SK-N-SH (cell line): ENCODE data around the gene THADA.

Experiments
- EP300 ChIP-seq, 2 experiments: IDR thresholded peaks; 2 replicates each; pipeline versions ENCODE4 v1.4.0 to v1.6.1; 2012; ENCODE audit warnings: borderline replicate concordance in 1 of 2, low read depth in 1 of 2, low read length in 1 of 2
- EZH2phosphoT487 ChIP-seq: fragments of 200-600 bp; sonication (generic); IDR thresholded peaks from 2 replicates; pipeline ENCODE4 v1.6.1; 2017; ENCODE audit warnings: low read depth, mixed run types, mild to moderate bottlenecking, antibody characterized with exemption, moderate library complexity, borderline replicate concordance
- GATA2 ChIP-seq: sonication (generic); formaldehyde crosslinking; IDR thresholded peaks from 2 replicates; pipeline ENCODE4 v1.5.0; 2020; ENCODE audit warnings: mild to moderate bottlenecking, missing genetic modification reagents
- NFIC ChIP-seq: IDR thresholded peaks from 2 replicates; pipeline ENCODE4 v1.4.0; 2012; ENCODE audit warnings: borderline replicate concordance
- POLR2AphosphoS5 ChIP-seq: IDR thresholded peaks from 2 replicates; pipeline ENCODE4 v1.6.1; 2012; ENCODE audit warnings: low read depth, low read length
- RAD21 ChIP-seq: IDR thresholded peaks from 2 replicates; pipeline ENCODE4 v1.6.1; 2012; ENCODE audit warnings: mild to moderate bottlenecking, low read length
- RCOR1 ChIP-seq: fragments of 150-350 bp; IDR thresholded peaks from 2 replicates; pipeline ENCODE4 v1.6.1; 2017; ENCODE audit warnings: antibody characterized with exemption, low read length
- RFX5 ChIP-seq: IDR thresholded peaks from 2 replicates; pipeline ENCODE4 v1.6.1; 2012; ENCODE audit warnings: mild to moderate bottlenecking, improper control_type of control experiment, low read length
- TF ChIP-seq, protein P1 (sequence below): fragments of 150-350 bp; IDR thresholded peaks from 2 replicates; pipeline ENCODE4 v1.6.1; 2017; ENCODE audit warnings: antibody characterized with exemption, low read length, low read depth, borderline replicate concordance
- TF ChIP-seq, protein P2 (sequence below): fragments of 200-600 bp; sonication (generic); IDR thresholded peaks from 2 replicates; pipeline ENCODE4 v1.6.1; 2017; ENCODE audit warnings: antibody characterized with exemption, mild to moderate bottlenecking, moderate library complexity
- TF ChIP-seq, protein P3 (sequence below): IDR thresholded peaks from 2 replicates; pipeline ENCODE4; 2012
- TF ChIP-seq, protein P4 (sequence below): IDR thresholded peaks from 2 replicates; pipeline ENCODE4 v1.4.0; 2012; ENCODE audit warnings: low read depth, borderline replicate concordance
- TF ChIP-seq, protein P5 (sequence below): IDR thresholded peaks from 2 replicates; pipeline ENCODE4 v1.4.0; 2012; ENCODE audit warnings: low read depth
- TF ChIP-seq, protein P6 (sequence below): IDR thresholded peaks from 2 replicates; pipeline ENCODE4 v1.4.0; 2012; ENCODE audit warnings: low read depth, borderline replicate concordance

DNA sequence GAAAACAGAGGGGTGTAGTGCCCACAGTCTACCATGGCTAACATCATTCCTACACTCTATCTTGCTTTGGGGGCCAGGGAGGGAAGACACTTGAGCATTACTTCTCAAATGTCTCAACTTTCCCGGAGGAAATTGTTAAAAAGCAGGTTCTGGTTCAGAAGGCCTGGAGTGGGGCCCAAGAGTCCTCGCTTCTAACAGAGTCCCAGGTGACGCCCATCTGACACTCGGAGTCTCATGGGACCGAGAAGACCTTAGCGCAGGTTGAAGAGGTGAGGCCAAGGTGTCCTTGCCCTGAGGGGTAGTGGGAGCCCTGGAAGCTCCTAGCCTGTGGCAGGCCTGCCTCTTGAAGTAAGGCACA lies 409.5 kb downstream of the THADA start:
- no peak for TF ChIP-seq RFX5
- TF ChIP-seq, protein P1, sequence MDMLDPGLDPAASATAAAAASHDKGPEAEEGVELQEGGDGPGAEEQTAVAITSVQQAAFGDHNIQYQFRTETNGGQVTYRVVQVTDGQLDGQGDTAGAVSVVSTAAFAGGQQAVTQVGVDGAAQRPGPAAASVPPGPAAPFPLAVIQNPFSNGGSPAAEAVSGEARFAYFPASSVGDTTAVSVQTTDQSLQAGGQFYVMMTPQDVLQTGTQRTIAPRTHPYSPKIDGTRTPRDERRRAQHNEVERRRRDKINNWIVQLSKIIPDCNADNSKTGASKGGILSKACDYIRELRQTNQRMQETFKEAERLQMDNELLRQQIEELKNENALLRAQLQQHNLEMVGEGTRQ = no peak
- TF ChIP-seq, protein P2, sequence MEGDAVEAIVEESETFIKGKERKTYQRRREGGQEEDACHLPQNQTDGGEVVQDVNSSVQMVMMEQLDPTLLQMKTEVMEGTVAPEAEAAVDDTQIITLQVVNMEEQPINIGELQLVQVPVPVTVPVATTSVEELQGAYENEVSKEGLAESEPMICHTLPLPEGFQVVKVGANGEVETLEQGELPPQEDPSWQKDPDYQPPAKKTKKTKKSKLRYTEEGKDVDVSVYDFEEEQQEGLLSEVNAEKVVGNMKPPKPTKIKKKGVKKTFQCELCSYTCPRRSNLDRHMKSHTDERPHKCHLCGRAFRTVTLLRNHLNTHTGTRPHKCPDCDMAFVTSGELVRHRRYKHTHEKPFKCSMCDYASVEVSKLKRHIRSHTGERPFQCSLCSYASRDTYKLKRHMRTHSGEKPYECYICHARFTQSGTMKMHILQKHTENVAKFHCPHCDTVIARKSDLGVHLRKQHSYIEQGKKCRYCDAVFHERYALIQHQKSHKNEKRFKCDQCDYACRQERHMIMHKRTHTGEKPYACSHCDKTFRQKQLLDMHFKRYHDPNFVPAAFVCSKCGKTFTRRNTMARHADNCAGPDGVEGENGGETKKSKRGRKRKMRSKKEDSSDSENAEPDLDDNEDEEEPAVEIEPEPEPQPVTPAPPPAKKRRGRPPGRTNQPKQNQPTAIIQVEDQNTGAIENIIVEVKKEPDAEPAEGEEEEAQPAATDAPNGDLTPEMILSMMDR = no peak
- no peak for TF ChIP-seq EZH2phosphoT487
- TF ChIP-seq, protein P3, sequence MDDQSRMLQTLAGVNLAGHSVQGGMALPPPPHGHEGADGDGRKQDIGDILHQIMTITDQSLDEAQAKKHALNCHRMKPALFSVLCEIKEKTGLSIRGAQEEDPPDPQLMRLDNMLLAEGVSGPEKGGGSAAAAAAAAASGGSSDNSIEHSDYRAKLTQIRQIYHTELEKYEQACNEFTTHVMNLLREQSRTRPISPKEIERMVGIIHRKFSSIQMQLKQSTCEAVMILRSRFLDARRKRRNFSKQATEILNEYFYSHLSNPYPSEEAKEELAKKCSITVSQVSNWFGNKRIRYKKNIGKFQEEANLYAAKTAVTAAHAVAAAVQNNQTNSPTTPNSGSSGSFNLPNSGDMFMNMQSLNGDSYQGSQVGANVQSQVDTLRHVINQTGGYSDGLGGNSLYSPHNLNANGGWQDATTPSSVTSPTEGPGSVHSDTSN = no peak
- no peak for TF ChIP-seq RAD21
- no peak for TF ChIP-seq POLR2AphosphoS5
- TF ChIP-seq, protein P4, sequence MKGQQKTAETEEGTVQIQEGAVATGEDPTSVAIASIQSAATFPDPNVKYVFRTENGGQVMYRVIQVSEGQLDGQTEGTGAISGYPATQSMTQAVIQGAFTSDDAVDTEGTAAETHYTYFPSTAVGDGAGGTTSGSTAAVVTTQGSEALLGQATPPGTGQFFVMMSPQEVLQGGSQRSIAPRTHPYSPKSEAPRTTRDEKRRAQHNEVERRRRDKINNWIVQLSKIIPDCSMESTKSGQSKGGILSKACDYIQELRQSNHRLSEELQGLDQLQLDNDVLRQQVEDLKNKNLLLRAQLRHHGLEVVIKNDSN = no peak
- no peak for TF ChIP-seq GATA2 (CRISPR knock-in tag)
- no peak for TF ChIP-seq RCOR1
- TF ChIP-seq, protein P5, sequence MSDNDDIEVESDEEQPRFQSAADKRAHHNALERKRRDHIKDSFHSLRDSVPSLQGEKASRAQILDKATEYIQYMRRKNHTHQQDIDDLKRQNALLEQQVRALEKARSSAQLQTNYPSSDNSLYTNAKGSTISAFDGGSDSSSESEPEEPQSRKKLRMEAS = no peak
- TF ChIP-seq EP300 (IDR thresholded peaks at IDR 0.05; ENCODE audit: borderline replicate concordance in 1 of 2, low read depth in 1 of 2, low read length in 1 of 2) = no peak
- no peak for TF ChIP-seq NFIC
- TF ChIP-seq, protein P6, sequence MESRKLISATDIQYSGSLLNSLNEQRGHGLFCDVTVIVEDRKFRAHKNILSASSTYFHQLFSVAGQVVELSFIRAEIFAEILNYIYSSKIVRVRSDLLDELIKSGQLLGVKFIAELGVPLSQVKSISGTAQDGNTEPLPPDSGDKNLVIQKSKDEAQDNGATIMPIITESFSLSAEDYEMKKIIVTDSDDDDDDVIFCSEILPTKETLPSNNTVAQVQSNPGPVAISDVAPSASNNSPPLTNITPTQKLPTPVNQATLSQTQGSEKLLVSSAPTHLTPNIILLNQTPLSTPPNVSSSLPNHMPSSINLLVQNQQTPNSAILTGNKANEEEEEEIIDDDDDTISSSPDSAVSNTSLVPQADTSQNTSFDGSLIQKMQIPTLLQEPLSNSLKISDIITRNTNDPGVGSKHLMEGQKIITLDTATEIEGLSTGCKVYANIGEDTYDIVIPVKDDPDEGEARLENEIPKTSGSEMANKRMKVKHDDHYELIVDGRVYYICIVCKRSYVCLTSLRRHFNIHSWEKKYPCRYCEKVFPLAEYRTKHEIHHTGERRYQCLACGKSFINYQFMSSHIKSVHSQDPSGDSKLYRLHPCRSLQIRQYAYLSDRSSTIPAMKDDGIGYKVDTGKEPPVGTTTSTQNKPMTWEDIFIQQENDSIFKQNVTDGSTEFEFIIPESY = no peak
